ENCODE data around the gene S1PR3. TPM values are rescaled to one million over a fixed set of nuclear protein-coding genes. Genes with fewer than 3 reads are reported as not detected.

S1PR3 gene
- total RNA-seq, 1 experiment from 2014 or later, result 42.9 TPM

DNA sequence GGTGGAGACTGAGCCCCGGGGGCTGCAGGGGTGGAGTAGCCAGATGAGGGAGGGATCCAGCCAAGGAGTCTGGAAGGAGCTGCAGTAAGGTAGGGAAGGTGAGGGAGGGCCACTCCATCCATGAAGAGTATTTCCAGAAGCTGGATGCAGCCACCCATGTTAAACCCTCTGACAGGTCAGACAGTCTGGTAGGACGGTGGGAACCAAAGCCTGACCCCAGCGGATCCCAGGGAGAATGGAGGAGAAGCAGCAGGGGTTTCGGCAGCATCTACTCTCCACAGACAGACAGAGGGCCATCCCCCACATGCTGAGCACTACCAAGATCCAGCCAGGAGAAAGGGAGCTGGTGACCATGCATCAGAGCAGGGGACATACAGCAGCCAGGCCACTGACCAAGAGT is 22.5 kb upstream of the S1PR3 start:
- ChIA-PET CTCF (no interaction called here), POLR2A (ENCODE audit: low non-redundant PET) (no interaction called here)
- H3K27me3 ChIP-seq (replicated peaks; ENCODE audit: insufficient read depth, low read depth, low read length, poor library complexity), result no peaks in the 10 kb centered on the region
- no peak for DNase-seq (ENCODE audit: low spot score)
- no peak overlapping the region for H3K27ac ChIP-seq (ENCODE audit: low read depth, low read length, poor library complexity, severe bottlenecking)
- H3K36me3 ChIP-seq (ENCODE audit: insufficient read depth, low read length, poor library complexity, severe bottlenecking), result no peaks in the 10 kb centered on the region
- intact Hi-C loops (cut with micrococcal nuclease; ENCODE audit: unreplicated experiment), result no loop called here
- no peak overlapping the region for H3K4me3 ChIP-seq (ENCODE audit: low read depth, low read length, poor library complexity, severe bottlenecking)
- BruUV-seq (replicated peaks), result no TSS peak
- TF ChIP-seq EZH2 (IDR thresholded peaks at IDR 0.05; ENCODE audit: borderline replicate concordance, low read depth, low read length, poor library complexity, severe bottlenecking), result no peak
- TF ChIP-seq, protein P1, sequence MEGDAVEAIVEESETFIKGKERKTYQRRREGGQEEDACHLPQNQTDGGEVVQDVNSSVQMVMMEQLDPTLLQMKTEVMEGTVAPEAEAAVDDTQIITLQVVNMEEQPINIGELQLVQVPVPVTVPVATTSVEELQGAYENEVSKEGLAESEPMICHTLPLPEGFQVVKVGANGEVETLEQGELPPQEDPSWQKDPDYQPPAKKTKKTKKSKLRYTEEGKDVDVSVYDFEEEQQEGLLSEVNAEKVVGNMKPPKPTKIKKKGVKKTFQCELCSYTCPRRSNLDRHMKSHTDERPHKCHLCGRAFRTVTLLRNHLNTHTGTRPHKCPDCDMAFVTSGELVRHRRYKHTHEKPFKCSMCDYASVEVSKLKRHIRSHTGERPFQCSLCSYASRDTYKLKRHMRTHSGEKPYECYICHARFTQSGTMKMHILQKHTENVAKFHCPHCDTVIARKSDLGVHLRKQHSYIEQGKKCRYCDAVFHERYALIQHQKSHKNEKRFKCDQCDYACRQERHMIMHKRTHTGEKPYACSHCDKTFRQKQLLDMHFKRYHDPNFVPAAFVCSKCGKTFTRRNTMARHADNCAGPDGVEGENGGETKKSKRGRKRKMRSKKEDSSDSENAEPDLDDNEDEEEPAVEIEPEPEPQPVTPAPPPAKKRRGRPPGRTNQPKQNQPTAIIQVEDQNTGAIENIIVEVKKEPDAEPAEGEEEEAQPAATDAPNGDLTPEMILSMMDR (conservative IDR thresholded peaks at IDR 0.05; ENCODE audit: low read depth, low read length), result no peak
- H3K9me3 ChIP-seq (ENCODE audit: low read depth, low read length, poor library complexity, severe bottlenecking), result no peaks in the 10 kb centered on the region
- H3K4me1 ChIP-seq (ENCODE audit: insufficient read depth, low read length, poor library complexity, severe bottlenecking), result no peaks in the 10 kb centered on the region

DNA sequence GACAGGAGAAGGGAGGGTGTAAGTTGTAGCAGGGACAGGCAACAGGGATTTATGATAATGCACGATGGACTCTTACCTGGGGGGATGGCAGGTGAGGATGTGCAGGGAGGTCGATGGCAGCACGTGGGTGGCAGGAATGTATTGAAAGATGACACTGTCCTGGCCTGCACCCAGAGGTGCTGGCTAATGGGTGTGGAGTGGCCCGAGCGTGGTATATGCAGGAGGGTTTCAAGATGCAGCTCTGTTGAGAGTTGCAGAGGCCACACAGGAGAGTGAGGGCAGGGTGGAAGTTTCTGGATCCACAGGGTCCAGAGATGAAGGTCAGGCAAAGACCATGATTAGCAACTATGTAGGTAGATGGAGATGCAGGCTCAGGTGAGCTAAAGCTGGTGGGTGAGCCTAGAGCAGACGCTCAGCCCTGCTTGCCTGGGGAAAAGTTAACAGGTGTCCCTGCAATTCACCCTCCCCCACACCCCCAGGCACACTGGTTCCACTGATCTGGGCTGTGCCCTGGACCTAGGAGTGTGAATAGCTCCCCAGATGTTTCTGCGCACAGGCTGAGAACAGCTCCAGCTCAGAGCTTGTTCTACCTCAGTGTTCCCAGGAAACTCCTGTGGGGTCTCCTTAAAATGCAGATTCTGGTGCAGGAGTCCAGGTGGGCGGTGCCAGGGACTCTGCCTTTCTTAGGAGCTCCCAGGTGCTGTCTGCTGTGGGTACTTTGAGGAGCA is 21.5 kb upstream of the S1PR3 start:
- no peak overlapping the region for H3K4me3 ChIP-seq (ENCODE audit: low read depth, low read length, poor library complexity, severe bottlenecking)
- no peaks in the 10 kb centered on the region for H3K27me3 ChIP-seq (replicated peaks; ENCODE audit: insufficient read depth, low read depth, low read length, poor library complexity)
- H3K27ac ChIP-seq (ENCODE audit: low read depth, low read length, poor library complexity, severe bottlenecking), result no peak overlapping the region
- H3K36me3 ChIP-seq (ENCODE audit: insufficient read depth, low read length, poor library complexity, severe bottlenecking), result no peaks in the 10 kb centered on the region
- no peaks in the 10 kb centered on the region for H3K4me1 ChIP-seq (ENCODE audit: insufficient read depth, low read length, poor library complexity, severe bottlenecking)
- BruUV-seq (replicated peaks), result no TSS peak
- H3K9me3 ChIP-seq (ENCODE audit: low read depth, low read length, poor library complexity, severe bottlenecking), result no peaks in the 10 kb centered on the region
- no peak for TF ChIP-seq EZH2 (IDR thresholded peaks at IDR 0.05; ENCODE audit: borderline replicate concordance, low read depth, low read length, poor library complexity, severe bottlenecking)
- TF ChIP-seq, protein P1 (conservative IDR thresholded peaks at IDR 0.05; ENCODE audit: low read depth, low read length), result no peak
- CTCF ChIA-PET, result no interaction called here
- no peak for DNase-seq (ENCODE audit: low spot score)
- POLR2A ChIA-PET (ENCODE audit: low non-redundant PET), result no interaction called here
- intact Hi-C loops (cut with micrococcal nuclease; ENCODE audit: unreplicated experiment), result no loop called here

DNA sequence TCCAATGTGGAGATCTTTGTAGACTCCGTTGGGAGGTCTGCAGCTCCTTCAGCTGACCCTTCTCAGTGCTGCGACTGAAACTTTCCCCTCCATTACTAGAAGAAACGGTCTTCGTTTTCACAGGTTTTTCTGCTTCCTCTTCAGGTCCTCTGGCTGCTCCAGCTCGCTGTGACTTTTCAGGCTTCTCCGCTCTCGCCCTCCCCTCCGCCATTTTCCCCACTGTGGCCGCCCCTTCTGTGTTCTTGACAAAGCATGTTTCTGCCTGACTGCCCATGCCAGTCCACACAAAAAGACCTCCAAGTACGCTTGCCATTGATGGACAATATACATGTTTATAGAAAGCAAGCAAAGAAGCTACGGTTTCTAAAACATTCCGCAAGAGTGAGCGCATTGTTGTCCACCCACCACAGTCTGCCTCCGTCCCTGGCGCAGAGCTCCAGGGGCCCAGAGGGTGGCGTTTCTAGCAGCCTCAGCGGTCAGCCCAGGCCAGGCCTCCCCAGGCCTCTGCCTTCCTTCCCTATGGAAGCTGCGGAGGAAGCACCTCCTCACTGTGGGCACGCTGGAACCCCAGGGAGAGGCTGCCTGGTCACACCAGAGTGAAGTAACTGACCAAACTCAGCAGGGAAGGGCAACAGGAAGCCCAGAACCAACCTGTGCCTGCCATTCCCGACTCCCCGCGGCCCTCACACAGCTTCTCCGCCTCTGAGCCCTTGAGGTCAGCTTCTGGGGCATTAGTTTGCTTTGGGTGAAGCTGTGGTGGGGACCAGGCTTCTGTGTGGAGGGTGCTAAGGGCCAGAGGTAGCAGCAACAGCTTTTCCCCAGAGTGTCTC is 19.9 kb upstream of the S1PR3 start:
- Histone ChIP-seq H3K36me3 (ENCODE audit: insufficient read depth, low read length, poor library complexity, severe bottlenecking) (no peaks in the 10 kb centered on the region), H3K27me3 (replicated peaks; ENCODE audit: insufficient read depth, low read depth, low read length, poor library complexity) (no peaks in the 10 kb centered on the region), H3K4me3 (ENCODE audit: low read depth, low read length, poor library complexity, severe bottlenecking) (no peak overlapping the region), H3K4me1 (ENCODE audit: insufficient read depth, low read length, poor library complexity, severe bottlenecking) (no peaks in the 10 kb centered on the region), H3K9me3 (ENCODE audit: low read depth, low read length, poor library complexity, severe bottlenecking) (no peaks in the 10 kb centered on the region), H3K27ac (ENCODE audit: low read depth, low read length, poor library complexity, severe bottlenecking) (no peak overlapping the region)
- ChIA-PET POLR2A (ENCODE audit: low non-redundant PET) (no interaction called here), CTCF (no interaction called here)
- no peak for TF ChIP-seq EZH2 (IDR thresholded peaks at IDR 0.05; ENCODE audit: borderline replicate concordance, low read depth, low read length, poor library complexity, severe bottlenecking)
- TF ChIP-seq, protein P1 (conservative IDR thresholded peaks at IDR 0.05; ENCODE audit: low read depth, low read length), result no peak
- no peak for DNase-seq (ENCODE audit: low spot score)
- intact Hi-C loops (cut with micrococcal nuclease; ENCODE audit: unreplicated experiment), result no loop called here
- BruUV-seq (replicated peaks), result no TSS peak
